Measurements from ENCODE around the gene RELA. TPM values are rescaled to one million over a fixed set of nuclear protein-coding genes. Genes with fewer than 3 reads are reported as not detected.
"Not testable (repeated sequence)": the region's sequence is repeated elsewhere in the genome, so short reads cannot be mapped to it uniquely, and the experiment has no call there.

Gene RELA
- polyA plus RNA-seq, 3 donors = 42.6 to 47.1 (median 44.2) TPM

GRCh38 chr11:65650547-65651338 lies 12.0 kb downstream of the RELA start:
- DNase-seq (ENCODE audit: low read depth in 3 of 3, low spot score in 2 of 3) = no peak

- DNase-seq (ENCODE audit: low read depth in 3 of 3, low spot score in 2 of 3) = no peak
Measured at GRCh38 chr11:65649656-65650546, 12.8 kb downstream of the RELA start.

GRCh38 chr11:65648997-65649493 lies 13.7 kb downstream of the RELA start:
- DNase-seq (ENCODE audit: low read depth in 3 of 3, low spot score in 2 of 3) = no peak

GRCh38 chr11:65646958-65647701 lies 15.6 kb downstream of the RELA start:
- no peak for DNase-seq (ENCODE audit: low read depth in 3 of 3, low spot score in 2 of 3)

GRCh38 chr11:65646288-65646957 lies 16.3 kb downstream of the RELA start:
- no peak for DNase-seq (ENCODE audit: low read depth in 3 of 3, low spot score in 2 of 3)

- DNase-seq (ENCODE audit: low read depth in 3 of 3, low spot score in 2 of 3) = no peak
Measured at GRCh38 chr11:65645710-65646109, 17.0 kb downstream of the RELA start.

- no peak for DNase-seq (ENCODE audit: low read depth in 3 of 3, low spot score in 2 of 3)
Measured at GRCh38 chr11:65644837-65645236, 17.9 kb downstream of the RELA start.

GRCh38 chr11:65643971-65644370 lies 18.7 kb downstream of the RELA start:
- no peak for DNase-seq (ENCODE audit: low read depth in 3 of 3, low spot score in 2 of 3)

GRCh38 chr11:65642014-65642671 lies 20.6 kb downstream of the RELA start:
- no peak for DNase-seq (ENCODE audit: low read depth in 3 of 3, low spot score in 2 of 3)

GRCh38 chr11:65641297-65642013 lies 21.3 kb downstream of the RELA start:
- DNase-seq (ENCODE audit: low read depth in 3 of 3, low spot score in 2 of 3) = no peak

GRCh38 chr11:65640483-65641296 lies 22.0 kb downstream of the RELA start:
- DNase-seq (ENCODE audit: low read depth in 3 of 3, low spot score in 2 of 3) = no peak

- no peak for DNase-seq (ENCODE audit: low read depth in 3 of 3, low spot score in 2 of 3)
Measured at GRCh38 chr11:65639623-65640482, 22.9 kb downstream of the RELA start.

- not testable (repeated sequence) for DNase-seq (ENCODE audit: low read depth in 3 of 3, low spot score in 2 of 3)
Measured at GRCh38 chr11:65639228-65639597, 23.5 kb downstream of the RELA start.

GRCh38 chr11:65637794-65638419 lies 24.8 kb downstream of the RELA start, which contains the start of gene SIPA1:
Gene SIPA1, plus strand, starts transcription at chr11:65638101. Its CDS starts 2,821 bp downstream, at chr11:65640922.
- DNase-seq (ENCODE audit: low read depth in 3 of 3, low spot score in 2 of 3) = peak in 2 of 3 donors; percentile 54 to 59

GRCh38 chr11:65637032-65637557 lies 25.6 kb downstream of the RELA start:
- no peak for DNase-seq (ENCODE audit: low read depth in 3 of 3, low spot score in 2 of 3)

Measured in right renal cortex interstitium (tissue), 3 donors.